Lung (tissue), 12 donors: ENCODE data around the gene TNS3. TPM values are rescaled to one million over a fixed set of nuclear protein-coding genes. Genes with fewer than 3 reads are reported as not detected.
A peak's percentile ranks its signal among the peaks of the same experiment; 100 is the strongest.

Experiments used
- ATAC-seq: fragments of 200-7000 bp; cut with Tn5 transposase; one replicate; pipeline ENCODE4 v1.9.1; 2020; ENCODE audit warnings: moderate number of reproducible peaks; ENCODE audit not compliant: insufficient read depth, low FRiP score
- DNase-seq, 3 donors: peaks; one replicate each; pipeline ENCODE4 v3.0.0-alpha.2; 2013 to 2017
- H3K27ac ChIP-seq, 2 donors: one replicate each; pipeline ENCODE4 v1.5.1; 2013; ENCODE audit warnings: mild to moderate bottlenecking in 2 of 2, moderate library complexity in 2 of 2, control low read depth in 1 of 2, inconsistent platforms in 1 of 2, low read depth in 1 of 2, low read length in 1 of 2
- H3K27me3 ChIP-seq, 3 donors: one replicate each; pipeline ENCODE4 v1.5.1; 2013; ENCODE audit warnings: low read length in 2 of 3; ENCODE audit not compliant: control insufficient read depth in 3 of 3, insufficient read depth in 3 of 3
- H3K36me3 ChIP-seq, 4 donors: one replicate each; pipeline ENCODE4 v1.5.1; 2013; ENCODE audit warnings: low read length in 4 of 4, mild to moderate bottlenecking in 1 of 4, moderate library complexity in 1 of 4; ENCODE audit not compliant: control insufficient read depth in 4 of 4, insufficient read depth in 4 of 4
- H3K4me1 ChIP-seq, 5 donors: one replicate each; pipeline ENCODE4 v1.5.1; 2013; ENCODE audit warnings: low read length in 5 of 5, mild to moderate bottlenecking in 2 of 5, moderate library complexity in 1 of 5; ENCODE audit not compliant: control insufficient read depth in 5 of 5, insufficient read depth in 5 of 5
- H3K4me3 ChIP-seq: one replicate; pipeline ENCODE4 v1.5.1; 2013; ENCODE audit warnings: mild to moderate bottlenecking, control low read depth, moderate library complexity
- H3K9ac ChIP-seq, 2 donors: one replicate each; pipeline ENCODE4 v1.5.1; 2013; ENCODE audit warnings: low read length in 2 of 2, control low read depth in 1 of 2; ENCODE audit not compliant: insufficient read depth in 1 of 2
- H3K9me3 ChIP-seq, 4 donors: one replicate each; pipeline ENCODE4 v1.5.1; 2013; ENCODE audit warnings: low read length in 3 of 4, mild to moderate bottlenecking in 1 of 4, moderate library complexity in 1 of 4; ENCODE audit not compliant: control insufficient read depth in 4 of 4, insufficient read depth in 3 of 4
- CTCF ChIP-seq: IDR thresholded peaks from 2 replicates; pipeline ENCODE4 v1.5.1; 2012; ENCODE audit warnings: mild to moderate bottlenecking; ENCODE audit errors: control extremely low read depth, extremely low read depth
- WGBS, 2 donors: extraction: QIAGEN DNeasy Blood & Tissue Kit; methylation state at CpG; one replicate each; pipeline ENCODE4 v1.1.7; 2013; 5-methylcytosine and 5-hydroxymethylcytosine counted together
- polyA plus RNA-seq, 2 donors: library from polyadenylated mRNA; stranded (reverse); fragments of 200-250 nt; gene quantifications; one replicate each; pipeline ENCODE4 v1.2.1, GENCODE V29; 2013
- total RNA-seq, 2 donors: library from RNA; depleted of rRNA in 1 of 2; stranded (reverse); fragments of >200 nt in 1 of 2; gene quantifications; one replicate each; pipeline ENCODE4 v1.2.1, GENCODE V29; 2014 to 2021
- donor health status: control.
- donor health status: control.
- donor health status: Bipolar disorder and iron deficiency.
- donor health status: healthy.
- donor health status: DM: yes; HTN: yes; CAD: no.

The TNS3 gene
- total and polyA plus RNA-seq, 4 donors = 23.8 to 140 (median 85.7) TPM

- DNase-seq = no peak
These were observed 161.7 kb downstream of the TNS3 start for GRCh38 chr7:47420122-47420780.

GRCh38 chr7:47419471-47419870 lies 162.4 kb downstream of the TNS3 start:
- H3K27ac ChIP-seq = no peak overlapping the region
- DNase-seq (no peak), ATAC-seq (no peak)
- peaks cover 0 to 34% (median 6%) of the 10 kb centered on the region in 5 donors for H3K4me1 ChIP-seq
- no peaks in the 10 kb centered on the region for H3K9me3 ChIP-seq
- no peak overlapping the region for H3K9ac ChIP-seq
- H3K4me3 ChIP-seq = no peak overlapping the region
- 97 to 98% methylated on average over 1 of the region's 1 CpG for WGBS, 2 donors
- no peak for TF ChIP-seq CTCF
- peaks cover 0 to 57% (median 40%) of the 10 kb centered on the region in 4 donors for H3K36me3 ChIP-seq
- no peaks in the 10 kb centered on the region for H3K27me3 ChIP-seq

More at GRCh38 chr7:47420122-47420780, 161.7 kb downstream of the TNS3 start:
- TF ChIP-seq CTCF = no peak
- Histone ChIP-seq H3K27ac (no peak overlapping the region), H3K9me3 (no peaks in the 10 kb centered on the region), H3K36me3 (peaks cover 0 to 54% (median 36%) of the 10 kb centered on the region in 4 donors), H3K4me1 (peaks cover 0 to 34% (median 6%) of the 10 kb centered on the region in 5 donors), H3K27me3 (no peaks in the 10 kb centered on the region), H3K9ac (no peak overlapping the region), H3K4me3 (no peak overlapping the region)
- ATAC-seq = no peak
- WGBS, 2 donors = 95 to 97% methylated on average over 11 of the region's 11 CpGs

GRCh38 chr7:47418601-47419309 lies 163.2 kb downstream of the TNS3 start:
- DNase-seq (peak in 2 of 3 donors; percentile 50 to 56), ATAC-seq (no peak)
- H3K27ac ChIP-seq = no peak overlapping the region
- WGBS, 2 donors = 76 to 85% methylated on average over 5 of the region's 5 CpGs
- H3K36me3 ChIP-seq = peaks cover 0 to 58% (median 42%) of the 10 kb centered on the region in 4 donors
- no peak for TF ChIP-seq CTCF
- no peaks in the 10 kb centered on the region for H3K9me3 ChIP-seq
- H3K4me3 ChIP-seq = no peak overlapping the region
- H3K4me1 ChIP-seq = peaks cover 0 to 34% (median 6%) of the 10 kb centered on the region in 5 donors
- no peak overlapping the region for H3K9ac ChIP-seq
- no peaks in the 10 kb centered on the region for H3K27me3 ChIP-seq
